OCI-LY7 (cell line): ENCODE data around the gene IL1RAPL1. TPM values are rescaled to one million over a fixed set of nuclear protein-coding genes. Genes with fewer than 3 reads are reported as not detected.
A peak's percentile ranks its signal among the peaks of the same experiment; 100 is the strongest.

Experiments used
- BruUV-seq: library from RNA; stranded (reverse); fragments of 400-500 nt; replicated peaks from 2 replicates; lab custom pipeline; 2021; lab: Mats Ljungman, UMichigan
- CTCF ChIA-PET: fragments of 300-600 bp; sonication (Branson Sonifier 250); formaldehyde crosslinking; loops from one replicate; lab custom pipeline; 2022; ENCODE audit warnings: antibody characterized with exemption; ENCODE audit not compliant: unreplicated experiment; lab: Charles Lee
- POLR2A ChIA-PET: fragments of 300-600 bp; sonication (Branson Sonifier 250); formaldehyde crosslinking; loops from one replicate; lab custom pipeline; 2022; ENCODE audit warnings: antibody characterized with exemption; lab: Charles Lee
- DNase-seq: peaks from one replicate; pipeline ENCODE4 v3.0.0-alpha.2; 2015; ENCODE audit warnings: low spot score
- H2AFZ ChIP-seq: fragments of 200-600 bp; sonication (generic), shearing (Covaris generic); 2 replicates; pipeline ENCODE4 v1.6.1; 2014; ENCODE audit warnings: mild to moderate bottlenecking, antibody characterized with exemption, low read length, moderate library complexity
- H3K27ac ChIP-seq: fragments of 200-600 bp; sonication (generic); 2 replicates; pipeline ENCODE4 v1.5.1; 2014; ENCODE audit warnings: mixed run types, low read depth, mild to moderate bottlenecking, moderate library complexity, low read length, inconsistent platforms; ENCODE audit not compliant: poor library complexity, severe bottlenecking
- H3K36me3 ChIP-seq: fragments of 200-600 bp; sonication (generic); 2 replicates; pipeline ENCODE4 v1.6.1; 2014; ENCODE audit warnings: mild to moderate bottlenecking, antibody characterized with exemption, low read length, moderate library complexity, mixed read lengths; ENCODE audit not compliant: insufficient read depth
- H3K4me1 ChIP-seq: fragments of 200-600 bp; sonication (generic); 2 replicates; pipeline ENCODE4 v1.5.1; 2014; ENCODE audit warnings: mild to moderate bottlenecking, low read length; ENCODE audit not compliant: insufficient read depth, poor library complexity, severe bottlenecking
- H3K4me2 ChIP-seq: fragments of 200-600 bp; sonication (generic); 2 replicates; pipeline ENCODE4 v1.6.1; 2014; ENCODE audit warnings: mild to moderate bottlenecking, low read length
- H3K4me3 ChIP-seq: fragments of 200-600 bp; sonication (generic); 2 replicates; pipeline ENCODE4 v1.5.1; 2014; ENCODE audit warnings: mild to moderate bottlenecking, low read depth, low read length; ENCODE audit not compliant: poor library complexity, severe bottlenecking
- H3K79me2 ChIP-seq: fragments of 200-600 bp; sonication (generic); 2 replicates; pipeline ENCODE4 v1.6.1; 2016; ENCODE audit warnings: low read depth, mild to moderate bottlenecking, low read length, moderate library complexity, mixed read lengths; ENCODE audit not compliant: insufficient read depth
- H3K9me2 ChIP-seq: fragments of 200-600 bp; sonication (generic); 2 replicates; pipeline ENCODE4 v1.6.1; 2016; ENCODE audit warnings: mild to moderate bottlenecking, low read length, mixed read lengths; ENCODE audit not compliant: insufficient read depth
- H3K9me3 ChIP-seq: fragments of 200-600 bp; sonication (generic); 2 replicates; pipeline ENCODE4 v1.6.1; 2014; ENCODE audit warnings: mild to moderate bottlenecking, mixed run types, low read length, mixed read lengths
- H4K20me1 ChIP-seq: fragments of 200-600 bp; sonication (generic); 2 replicates; pipeline ENCODE4 v1.6.1; 2014; ENCODE audit warnings: mild to moderate bottlenecking, antibody characterized with exemption, low read length, moderate library complexity, mixed read lengths; ENCODE audit not compliant: insufficient read depth
- EZH2phosphoT487 ChIP-seq: fragments of 200-600 bp; sonication (generic); IDR thresholded peaks from 2 replicates; pipeline ENCODE4 v1.6.1; 2018; ENCODE audit warnings: low read depth, borderline replicate concordance, mild to moderate bottlenecking, mixed run types, antibody characterized with exemption, low read length, moderate library complexity, mixed read lengths
- intact Hi-C: fragments of 100-400 bp; cut with micrococcal nuclease; formaldehyde crosslinking; loops from one replicate; pipeline ENCODE4 v1.10.0; 2022; ENCODE audit not compliant: unreplicated experiment
- total RNA-seq, 2 experiments: library from RNA; depleted of rRNA in 1 of 2; stranded (reverse); fragments of >200 nt in 1 of 2; shearing (Covaris generic) in 1 of 2; gene quantifications; 2 replicates each; pipeline ENCODE4 v1.2.3, GENCODE V29; 2014 to 2022
- TF ChIP-seq, protein P1 (sequence below): fragments of 200-600 bp; sonication (generic); conservative IDR thresholded peaks from 2 replicates; pipeline ENCODE4 v1.5.1; 2014; ENCODE audit warnings: mild to moderate bottlenecking, antibody characterized with exemption, low read length, moderate library complexity, mixed read lengths

IL1RAPL1 gene
- total RNA-seq, 2 experiments from 2014 or later = not detected

DNA sequence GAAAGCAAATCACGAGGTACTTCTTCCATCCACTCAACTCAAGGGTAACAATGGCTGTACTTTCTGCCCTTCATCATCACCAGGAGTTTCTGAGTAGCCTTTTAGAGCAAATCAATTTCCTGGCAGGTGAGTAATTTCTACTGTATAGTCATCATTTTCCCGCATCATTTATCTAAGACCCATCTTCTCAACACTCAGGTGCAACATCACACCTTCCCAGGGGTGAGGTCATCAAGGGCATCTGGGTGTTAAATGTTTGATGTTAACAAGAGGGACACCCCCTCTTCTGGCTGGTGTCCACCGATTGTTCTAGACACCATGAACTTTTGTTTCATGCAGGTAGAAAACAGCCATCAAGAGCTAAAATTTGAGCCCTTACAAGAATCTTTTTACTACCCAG is 1314.8 kb downstream of the IL1RAPL1 start:
- BruUV-seq = no TSS peak
- H3K79me2 ChIP-seq = no peaks in the 10 kb centered on the region
- TF ChIP-seq, protein P1, sequence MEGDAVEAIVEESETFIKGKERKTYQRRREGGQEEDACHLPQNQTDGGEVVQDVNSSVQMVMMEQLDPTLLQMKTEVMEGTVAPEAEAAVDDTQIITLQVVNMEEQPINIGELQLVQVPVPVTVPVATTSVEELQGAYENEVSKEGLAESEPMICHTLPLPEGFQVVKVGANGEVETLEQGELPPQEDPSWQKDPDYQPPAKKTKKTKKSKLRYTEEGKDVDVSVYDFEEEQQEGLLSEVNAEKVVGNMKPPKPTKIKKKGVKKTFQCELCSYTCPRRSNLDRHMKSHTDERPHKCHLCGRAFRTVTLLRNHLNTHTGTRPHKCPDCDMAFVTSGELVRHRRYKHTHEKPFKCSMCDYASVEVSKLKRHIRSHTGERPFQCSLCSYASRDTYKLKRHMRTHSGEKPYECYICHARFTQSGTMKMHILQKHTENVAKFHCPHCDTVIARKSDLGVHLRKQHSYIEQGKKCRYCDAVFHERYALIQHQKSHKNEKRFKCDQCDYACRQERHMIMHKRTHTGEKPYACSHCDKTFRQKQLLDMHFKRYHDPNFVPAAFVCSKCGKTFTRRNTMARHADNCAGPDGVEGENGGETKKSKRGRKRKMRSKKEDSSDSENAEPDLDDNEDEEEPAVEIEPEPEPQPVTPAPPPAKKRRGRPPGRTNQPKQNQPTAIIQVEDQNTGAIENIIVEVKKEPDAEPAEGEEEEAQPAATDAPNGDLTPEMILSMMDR = no peak
- TF ChIP-seq EZH2phosphoT487 = no peak
- POLR2A ChIA-PET = interaction anchor here (1.2 kb wide), 1 partner anchor 9 kb away, joined by 3 read pairs; no protein-coding TSS in a partner anchor
- H4K20me1 ChIP-seq = no peaks in the 10 kb centered on the region
- no peaks in the 10 kb centered on the region for H3K4me1 ChIP-seq
- no peaks in the 10 kb centered on the region for H3K36me3 ChIP-seq
- intact Hi-C loops = no loop called here
- CTCF ChIA-PET = no interaction called here
- no peaks in the 10 kb centered on the region for H3K9me2 ChIP-seq
- H3K27ac ChIP-seq = no peak overlapping the region
- H3K4me3 ChIP-seq = no peak overlapping the region
- no peaks in the 10 kb centered on the region for H3K9me3 ChIP-seq
- no peak overlapping the region for H2AFZ ChIP-seq
- no peak for DNase-seq
- H3K4me2 ChIP-seq = no peak overlapping the region

DNA sequence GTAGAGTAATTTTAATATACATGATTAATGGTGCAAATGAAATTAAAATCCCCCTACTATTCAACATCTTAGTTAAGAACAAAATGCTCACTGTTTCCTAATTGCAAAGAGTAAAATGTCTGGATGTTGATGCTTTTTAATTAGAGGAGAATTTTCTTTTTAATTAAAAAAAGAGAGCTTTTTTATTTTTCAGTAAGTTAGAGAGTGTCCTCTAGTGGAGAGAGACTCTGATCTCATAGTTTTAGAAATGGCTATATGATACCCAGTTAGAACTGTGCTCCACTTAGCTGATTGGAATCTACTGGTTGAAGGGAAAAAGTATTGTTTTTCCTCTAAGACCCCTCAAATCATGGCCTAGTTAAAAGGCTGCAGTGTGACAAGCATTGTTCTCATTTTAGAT is 1316.1 kb downstream of the IL1RAPL1 start:
- TF ChIP-seq EZH2phosphoT487 = no peak
- TF ChIP-seq, protein P1 = peak; percentile 23; the same call in 1 of the 2 replicates
- Histone ChIP-seq H3K9me3 (no peaks in the 10 kb centered on the region), H4K20me1 (no peaks in the 10 kb centered on the region), H3K36me3 (no peaks in the 10 kb centered on the region), H3K4me1 (no peaks in the 10 kb centered on the region), H2AFZ (no peak overlapping the region), H3K27ac (no peak overlapping the region), H3K4me3 (no peak overlapping the region), H3K9me2 (no peaks in the 10 kb centered on the region), H3K79me2 (no peaks in the 10 kb centered on the region), H3K4me2 (no peak overlapping the region)
- intact Hi-C loops = no loop called here
- no TSS peak for BruUV-seq
- no peak for DNase-seq
- POLR2A ChIA-PET = interaction anchor here (0.6 kb wide), 1 partner anchor 92 kb away, joined by 3 read pairs; no protein-coding TSS in a partner anchor
- CTCF ChIA-PET = no interaction called here

DNA sequence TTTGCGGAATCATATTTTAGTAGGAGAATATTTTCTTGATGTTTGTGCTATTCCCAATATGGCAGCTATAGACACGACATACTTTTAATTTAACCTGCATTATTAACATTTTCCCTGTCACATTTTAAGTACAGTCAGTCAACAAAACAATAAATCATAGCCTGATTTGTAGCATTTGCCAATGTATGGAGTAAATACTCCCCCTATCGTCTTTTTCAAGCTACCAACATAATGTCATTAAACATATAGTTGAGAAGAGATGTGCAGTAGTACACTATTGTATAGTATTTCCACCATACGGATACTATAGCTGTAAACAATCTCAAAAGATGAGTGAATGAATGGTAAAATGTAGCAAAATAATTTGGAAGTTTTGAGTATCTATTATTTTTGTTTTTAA is 1324.4 kb downstream of the IL1RAPL1 start:
- DNase-seq = no peak
- Histone ChIP-seq H3K9me2 (no peaks in the 10 kb centered on the region), H2AFZ (no peak overlapping the region), H3K9me3 (no peaks in the 10 kb centered on the region), H3K79me2 (no peaks in the 10 kb centered on the region), H3K27ac (no peak overlapping the region), H3K4me1 (no peaks in the 10 kb centered on the region), H3K36me3 (no peaks in the 10 kb centered on the region), H4K20me1 (no peaks in the 10 kb centered on the region), H3K4me3 (no peak overlapping the region), H3K4me2 (no peak overlapping the region)
- ChIA-PET CTCF (no interaction called here), POLR2A (no interaction called here)
- no TSS peak for BruUV-seq
- TF ChIP-seq, protein P1 = no peak
- no peak for TF ChIP-seq EZH2phosphoT487
- intact Hi-C loops = no loop called here
